HepG2 (cell line): ENCODE measurements around the gene GLDN. TPM values are rescaled to one million over a fixed set of nuclear protein-coding genes. Genes with fewer than 3 reads are reported as not detected.

Experiments
- BRF2 ChIP-seq: sonication (generic); formaldehyde crosslinking; IDR thresholded peaks from 2 replicates; pipeline ENCODE4 v1.8.1; 2022; ENCODE audit warnings: mild to moderate bottlenecking, missing genetic modification reagents
- FOXJ3 ChIP-seq: sonication (generic); formaldehyde crosslinking; IDR thresholded peaks from 2 replicates; pipeline ENCODE4 v1.4.0; 2020; ENCODE audit warnings: missing genetic modification reagents, mild to moderate bottlenecking, borderline replicate concordance
- GZF1 ChIP-seq: sonication (generic); formaldehyde crosslinking; IDR thresholded peaks from 2 replicates; pipeline ENCODE4 v1.5.1; 2020; ENCODE audit warnings: mild to moderate bottlenecking, missing genetic modification reagents
- IKZF5 ChIP-seq: IDR thresholded peaks from 2 replicates; pipeline ENCODE4 v1.6.1; 2018; ENCODE audit warnings: missing genetic modification reagents, mild to moderate bottlenecking, missing compliant biosample characterization
- JDP2 ChIP-seq: sonication (generic); formaldehyde crosslinking; IDR thresholded peaks from 2 replicates; pipeline ENCODE4 v1.8.1; 2022; ENCODE audit warnings: missing genetic modification reagents, borderline replicate concordance
- MAFK ChIP-seq, 2 experiments: IDR thresholded peaks in 1 of 2; conservative IDR thresholded peaks in 1 of 2; 2 replicates each; pipeline ENCODE4 v1.6.1; 2011; ENCODE audit warnings: improper control_type of control experiment in 2 of 2, low read length in 2 of 2
- NFYB ChIP-seq: sonication (generic); formaldehyde crosslinking; IDR thresholded peaks from 2 replicates; pipeline ENCODE4 v1.4.0; 2020; ENCODE audit warnings: missing genetic modification reagents
- RFXANK ChIP-seq: IDR thresholded peaks from 2 replicates; pipeline ENCODE4 v1.6.1; 2016
- SP1 ChIP-seq, 2 experiments: fragments of 450-650 bp in 1 of 2; sonication (generic) in 1 of 2; formaldehyde crosslinking in 1 of 2; IDR thresholded peaks; 2 replicates each; pipeline versions ENCODE4 v1.4.0 to v1.6.1; 2016 to 2020; ENCODE audit warnings: missing genetic modification reagents in 1 of 2
- ZNF232 ChIP-seq: sonication (generic); formaldehyde crosslinking; IDR thresholded peaks from 2 replicates; pipeline ENCODE4 v1.4.0; 2020; ENCODE audit warnings: missing genetic modification reagents, borderline replicate concordance
- ZNF343 ChIP-seq: sonication (generic); formaldehyde crosslinking; IDR thresholded peaks from 2 replicates; pipeline ENCODE4 v1.4.0; 2020; ENCODE audit warnings: mild to moderate bottlenecking, missing genetic modification reagents
- ZNF512 ChIP-seq: sonication (generic); formaldehyde crosslinking; IDR thresholded peaks from 2 replicates; pipeline ENCODE4 v1.4.0; 2020; ENCODE audit warnings: mild to moderate bottlenecking, missing genetic modification reagents
- ZNF513 ChIP-seq: sonication (generic); formaldehyde crosslinking; conservative IDR thresholded peaks from 2 replicates; pipeline ENCODE4 v1.5.0; 2020; ENCODE audit warnings: missing genetic modification reagents
- ZNF552 ChIP-seq: sonication (generic); formaldehyde crosslinking; IDR thresholded peaks from 2 replicates; pipeline ENCODE4 v1.9.0; 2022; ENCODE audit warnings: missing genetic modification reagents, mild to moderate bottlenecking, borderline replicate concordance
- ZNF574 ChIP-seq: sonication (generic); formaldehyde crosslinking; IDR thresholded peaks from 2 replicates; pipeline ENCODE4 v1.4.0; 2020; ENCODE audit warnings: missing genetic modification reagents
- ZNF598 ChIP-seq: sonication (generic); formaldehyde crosslinking; IDR thresholded peaks from 2 replicates; pipeline ENCODE4 v1.5.1; 2020; ENCODE audit warnings: mild to moderate bottlenecking, missing genetic modification reagents, borderline replicate concordance
- ZNF672 ChIP-seq: sonication (generic); formaldehyde crosslinking; IDR thresholded peaks from 2 replicates; pipeline ENCODE4 v1.8.1; 2022; ENCODE audit warnings: missing genetic modification reagents
- ZNF691 ChIP-seq: sonication (generic); formaldehyde crosslinking; IDR thresholded peaks from 2 replicates; pipeline ENCODE4 v1.4.0; 2020; ENCODE audit warnings: missing genetic modification reagents, low read depth, mild to moderate bottlenecking, borderline replicate concordance
- ZNF879 ChIP-seq: sonication (generic); formaldehyde crosslinking; IDR thresholded peaks from 2 replicates; pipeline ENCODE4 v1.8.1; 2023; ENCODE audit warnings: missing genetic modification reagents
- ZSCAN22 ChIP-seq: sonication (generic); formaldehyde crosslinking; IDR thresholded peaks from 2 replicates; pipeline ENCODE4 v1.4.0; 2020; ENCODE audit warnings: mild to moderate bottlenecking, missing genetic modification reagents
- polyA plus RNA-seq, 8 experiments: library from polyadenylated mRNA; depleted of rRNA in 3 of 8; stranded (reverse) in 7 of 8; unstranded in 1 of 8; fragments of >200 nt; fragmentation: Illumina TruSeq in 4 of 8; extraction: Trizol in 4 of 8; gene quantifications; 2 replicates each; pipeline versions ENCODE4 v1.2.1 to v1.2.3, GENCODE V29; 2011 to 2016; ENCODE audit warnings: low read depth in 4 of 8, missing spikeins in 1 of 8, mixed read lengths in 1 of 8; ENCODE audit not compliant: insufficient read depth in 1 of 8
- total RNA-seq, 5 experiments: library from RNA; depleted of rRNA; stranded (reverse); fragments of >200 nt; fragmentation: Illumina TruSeq; extraction: Trizol; gene quantifications; 2 replicates each; pipeline ENCODE4 v1.2.3, GENCODE V29; 2016; ENCODE audit warnings: low read depth in 1 of 5

GLDN gene
- total and polyA plus RNA-seq, 2 of the 13 experiments (the other 11 are each of a cell fraction or from before 2014, with no cell fraction given), result 0.86 to 1.0 TPM

GRCh38 chr15:51318382-51319150 is 22.9 kb upstream of the GLDN start (continued):
- TF ChIP-seq IKZF5 (0 out of 2 replicates have a peak, but pooled peaks have one; percentile 29), ZNF691 (CRISPR knock-in tag) (no peak), ZNF513 (CRISPR knock-in tag) (no peak), ZNF574 (CRISPR knock-in tag) (peak; percentile 64), ZNF512 (CRISPR knock-in tag) (no peak), RFXANK (no peak), ZNF598 (CRISPR knock-in tag) (no peak), JDP2 (no peak), ZNF552 (CRISPR knock-in tag) (no peak), MAFK (conservative IDR thresholded peaks at IDR 0.05 in 1 of 2, IDR thresholded peaks at IDR 0.05 in 1 of 2; ENCODE audit: low read length in 2 of 2) (no peak), NFYB (CRISPR knock-in tag) (peak; percentile 49), BRF2 (CRISPR knock-in tag) (no peak), ZNF232 (peak; percentile 77; the same call in 1 of the 2 replicates), ZNF672 (CRISPR knock-in tag) (no peak), ZSCAN22 (no peak), GZF1 (CRISPR knock-in tag) (no peak), ZNF879 (CRISPR knock-in tag) (no peak), SP1 (IDR thresholded peaks at IDR 0.05) (no peak), SP1 (CRISPR knock-in tag; IDR thresholded peaks at IDR 0.05) (no peak), FOXJ3 (CRISPR knock-in tag) (peak; percentile 71), ZNF343 (CRISPR knock-in tag) (no peak)
